ENCODE measurements around the gene ANGPT4.

Gene ANGPT4

GRCh38 chr20:872855-873520, 43.1 kb downstream of the ANGPT4 start:
- no peak for DNase-seq (ENCODE audit: extremely low read depth, insufficient read length)
- no peak overlapping the region for H3K4me3 ChIP-seq (replicated peaks; ENCODE audit: low read depth, low read length)
- H3K27me3 ChIP-seq (replicated peaks; ENCODE audit: control insufficient read depth, insufficient read depth, low read length) = no peaks in the 10 kb centered on the region; the same call in 1 of the 2 replicates
- peak; percentile 22 for TF ChIP-seq CTCF (IDR thresholded peaks at IDR 0.05; ENCODE audit: insufficient read depth, low read length, poor library complexity, severe bottlenecking)
- H3K36me3 ChIP-seq (ENCODE audit: control insufficient read depth, insufficient read depth, low read length) = no peaks in the 10 kb centered on the region

GRCh38 chr20:871948-872347, 44.2 kb downstream of the ANGPT4 start:
- no peak for DNase-seq (ENCODE audit: extremely low read depth, insufficient read length)
- H3K4me3 ChIP-seq (replicated peaks; ENCODE audit: low read depth, low read length) = no peak overlapping the region
- no peak for TF ChIP-seq CTCF (IDR thresholded peaks at IDR 0.05; ENCODE audit: insufficient read depth, low read length, poor library complexity, severe bottlenecking)
- no peaks in the 10 kb centered on the region; the same call in 1 of the 2 replicates for H3K27me3 ChIP-seq (replicated peaks; ENCODE audit: control insufficient read depth, insufficient read depth, low read length)
- no peaks in the 10 kb centered on the region for H3K36me3 ChIP-seq (ENCODE audit: control insufficient read depth, insufficient read depth, low read length)

- TF ChIP-seq CTCF (IDR thresholded peaks at IDR 0.05; ENCODE audit: insufficient read depth, low read length, poor library complexity, severe bottlenecking) = no peak
- Histone ChIP-seq H3K4me3 (replicated peaks; ENCODE audit: low read depth, low read length) (no peak overlapping the region), H3K27me3 (replicated peaks; ENCODE audit: control insufficient read depth, insufficient read depth, low read length) (no peaks in the 10 kb centered on the region; the same call in none of the 2 replicates), H3K36me3 (ENCODE audit: control insufficient read depth, insufficient read depth, low read length) (no peaks in the 10 kb centered on the region)
- no peak for DNase-seq (ENCODE audit: extremely low read depth, insufficient read length)
Observed at GRCh38 chr20:871436-871835, 44.7 kb downstream of the ANGPT4 start.

- no peaks in the 10 kb centered on the region; the same call in none of the 2 replicates for H3K27me3 ChIP-seq (replicated peaks; ENCODE audit: control insufficient read depth, insufficient read depth, low read length)
- TF ChIP-seq CTCF (IDR thresholded peaks at IDR 0.05; ENCODE audit: insufficient read depth, low read length, poor library complexity, severe bottlenecking) = no peak
- H3K4me3 ChIP-seq (replicated peaks; ENCODE audit: low read depth, low read length) = no peak overlapping the region
- DNase-seq (ENCODE audit: extremely low read depth, insufficient read length) = no peak
- no peaks in the 10 kb centered on the region for H3K36me3 ChIP-seq (ENCODE audit: control insufficient read depth, insufficient read depth, low read length)
Observed at GRCh38 chr20:870758-871157, 45.4 kb downstream of the ANGPT4 start.

- no peak for TF ChIP-seq CTCF (IDR thresholded peaks at IDR 0.05; ENCODE audit: insufficient read depth, low read length, poor library complexity, severe bottlenecking)
Observed at GRCh38 chr20:869606-870005, 46.5 kb downstream of the ANGPT4 start.

More at GRCh38 chr20:869606-870005, 46.5 kb downstream of the ANGPT4 start:
- no peak for DNase-seq (ENCODE audit: extremely low read depth, insufficient read length)
- no peaks in the 10 kb centered on the region for H3K36me3 ChIP-seq (ENCODE audit: control insufficient read depth, insufficient read depth, low read length)
- no peaks in the 10 kb centered on the region; the same call in none of the 2 replicates for H3K27me3 ChIP-seq (replicated peaks; ENCODE audit: control insufficient read depth, insufficient read depth, low read length)
- H3K4me3 ChIP-seq (replicated peaks; ENCODE audit: low read depth, low read length) = no peak overlapping the region
